Measurements from ENCODE around the gene ANKIB1.

The ANKIB1 gene

GRCh38 chr7:92266415-92267241 lies 20.9 kb downstream of the ANKIB1 start:
- DNase-seq = no peak

GRCh38 chr7:92268921-92269320 lies 23.1 kb downstream of the ANKIB1 start:
- no peak for DNase-seq

- no peak for DNase-seq
These were observed 29.6 kb downstream of the ANKIB1 start for GRCh38 chr7:92275327-92275726.

GRCh38 chr7:92276460-92276864 lies 30.7 kb downstream of the ANKIB1 start:
- DNase-seq = no peak

- no peak for DNase-seq
These were observed 33.7 kb downstream of the ANKIB1 start for GRCh38 chr7:92279396-92280031.

- no peak for DNase-seq
These were observed 35.3 kb downstream of the ANKIB1 start for GRCh38 chr7:92281031-92281430.

GRCh38 chr7:92282221-92282814 lies 36.5 kb downstream of the ANKIB1 start:
- no peak for DNase-seq

- DNase-seq = no peak
These were observed 37.2 kb downstream of the ANKIB1 start for GRCh38 chr7:92282930-92283329.

GRCh38 chr7:92289321-92289720 lies 43.5 kb downstream of the ANKIB1 start:
- no peak for DNase-seq

- DNase-seq = no peak
These were observed 47.2 kb downstream of the ANKIB1 start for GRCh38 chr7:92292981-92293380.

- DNase-seq = no peak
These were observed 48.3 kb downstream of the ANKIB1 start for GRCh38 chr7:92293896-92294590.

GRCh38 chr7:92295391-92295790 lies 49.6 kb downstream of the ANKIB1 start:
- no peak for DNase-seq

- no peak for DNase-seq
These were observed 50.5 kb downstream of the ANKIB1 start for GRCh38 chr7:92296235-92296634.

GRCh38 chr7:92296880-92297445 lies 51.2 kb downstream of the ANKIB1 start:
- DNase-seq = no peak

GRCh38 chr7:92297736-92298135 lies 52.0 kb downstream of the ANKIB1 start:
- DNase-seq = no peak

GRCh38 chr7:92303761-92304160 lies 58.0 kb downstream of the ANKIB1 start:
- DNase-seq = no peak

- no peak for DNase-seq
These were observed 58.7 kb downstream of the ANKIB1 start for GRCh38 chr7:92304406-92304893.

- DNase-seq = no peak
These were observed 60.4 kb downstream of the ANKIB1 start for GRCh38 chr7:92306153-92306552.

GRCh38 chr7:92313055-92313454 lies 67.3 kb downstream of the ANKIB1 start:
- DNase-seq = peak in 1 of 2 donors; percentile 3

GRCh38 chr7:92319243-92319642 lies 73.5 kb downstream of the ANKIB1 start:
- no peak for DNase-seq

- DNase-seq = no peak
These were observed 79.4 kb downstream of the ANKIB1 start for GRCh38 chr7:92325173-92325572.

- DNase-seq = no peak
These were observed 80.1 kb downstream of the ANKIB1 start for GRCh38 chr7:92325858-92326257.
